ENCODE data around the gene IQGAP2.
A peak's percentile ranks its signal among the peaks of the same experiment; 100 is the strongest.

The IQGAP2 gene

DNA sequence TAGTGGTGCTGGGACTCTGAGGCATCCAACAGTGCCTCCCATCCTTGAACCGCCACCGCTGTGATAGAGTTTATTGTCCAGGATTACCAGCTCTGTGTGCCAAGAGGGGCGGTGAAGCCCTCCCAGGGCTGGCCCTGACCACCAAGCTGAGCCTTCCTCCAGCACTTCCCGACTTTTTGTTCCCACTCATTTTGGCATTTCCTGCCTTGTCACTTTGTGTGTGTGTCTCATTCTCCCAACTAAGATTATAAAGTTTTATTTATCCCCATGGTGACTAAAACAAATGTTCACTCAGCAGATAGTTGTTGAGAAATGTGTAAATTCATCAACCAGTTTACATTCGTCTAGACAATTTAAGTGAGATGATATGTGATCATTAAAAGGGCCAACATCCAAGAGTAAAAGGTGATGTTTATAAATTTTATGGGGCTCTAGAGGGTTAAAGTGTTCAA, 315.3 kb downstream of the IQGAP2 start:
- TF ChIP-seq CSRNP3 (CRISPR knock-in tag; IDR thresholded peaks at IDR 0.05) (no peak), ESRRG (CRISPR knock-in tag; IDR thresholded peaks at IDR 0.05) (no peak), TCF4 (CRISPR knock-in tag; IDR thresholded peaks at IDR 0.05; ENCODE audit: borderline replicate concordance) (no peak), ZNF8 (CRISPR knock-in tag; IDR thresholded peaks at IDR 0.05) (no peak), BACH2 (CRISPR knock-in tag; IDR thresholded peaks at IDR 0.05; ENCODE audit: borderline replicate concordance) (no peak), ZC3H10 (CRISPR knock-in tag; IDR thresholded peaks at IDR 0.05) (no peak), CSDC2 (CRISPR knock-in tag; IDR thresholded peaks at IDR 0.05) (no peak), TOX (CRISPR knock-in tag; IDR thresholded peaks at IDR 0.05; ENCODE audit: borderline replicate concordance) (no peak), OSR1 (CRISPR knock-in tag; IDR thresholded peaks at IDR 0.05) (no peak), ZFP3 (CRISPR knock-in tag; IDR thresholded peaks at IDR 0.05) (no peak), ISL1 (CRISPR knock-in tag; IDR thresholded peaks at IDR 0.05) (no peak), ZNF70 (CRISPR knock-in tag; IDR thresholded peaks at IDR 0.05) (no peak)
- TF ChIP-seq, protein P1, sequence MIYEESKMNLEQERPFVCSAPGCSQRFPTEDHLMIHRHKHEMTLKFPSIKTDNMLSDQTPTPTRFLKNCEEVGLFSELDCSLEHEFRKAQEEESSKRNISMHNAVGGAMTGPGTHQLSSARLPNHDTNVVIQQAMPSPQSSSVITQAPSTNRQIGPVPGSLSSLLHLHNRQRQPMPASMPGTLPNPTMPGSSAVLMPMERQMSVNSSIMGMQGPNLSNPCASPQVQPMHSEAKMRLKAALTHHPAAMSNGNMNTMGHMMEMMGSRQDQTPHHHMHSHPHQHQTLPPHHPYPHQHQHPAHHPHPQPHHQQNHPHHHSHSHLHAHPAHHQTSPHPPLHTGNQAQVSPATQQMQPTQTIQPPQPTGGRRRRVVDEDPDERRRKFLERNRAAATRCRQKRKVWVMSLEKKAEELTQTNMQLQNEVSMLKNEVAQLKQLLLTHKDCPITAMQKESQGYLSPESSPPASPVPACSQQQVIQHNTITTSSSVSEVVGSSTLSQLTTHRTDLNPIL (CRISPR knock-in tag; IDR thresholded peaks at IDR 0.05; ENCODE audit: low read depth): no peak
- TF ChIP-seq, protein P2, sequence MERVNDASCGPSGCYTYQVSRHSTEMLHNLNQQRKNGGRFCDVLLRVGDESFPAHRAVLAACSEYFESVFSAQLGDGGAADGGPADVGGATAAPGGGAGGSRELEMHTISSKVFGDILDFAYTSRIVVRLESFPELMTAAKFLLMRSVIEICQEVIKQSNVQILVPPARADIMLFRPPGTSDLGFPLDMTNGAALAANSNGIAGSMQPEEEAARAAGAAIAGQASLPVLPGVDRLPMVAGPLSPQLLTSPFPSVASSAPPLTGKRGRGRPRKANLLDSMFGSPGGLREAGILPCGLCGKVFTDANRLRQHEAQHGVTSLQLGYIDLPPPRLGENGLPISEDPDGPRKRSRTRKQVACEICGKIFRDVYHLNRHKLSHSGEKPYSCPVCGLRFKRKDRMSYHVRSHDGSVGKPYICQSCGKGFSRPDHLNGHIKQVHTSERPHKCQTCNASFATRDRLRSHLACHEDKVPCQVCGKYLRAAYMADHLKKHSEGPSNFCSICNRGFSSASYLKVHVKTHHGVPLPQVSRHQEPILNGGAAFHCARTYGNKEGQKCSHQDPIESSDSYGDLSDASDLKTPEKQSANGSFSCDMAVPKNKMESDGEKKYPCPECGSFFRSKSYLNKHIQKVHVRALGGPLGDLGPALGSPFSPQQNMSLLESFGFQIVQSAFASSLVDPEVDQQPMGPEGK (CRISPR knock-in tag; IDR thresholded peaks at IDR 0.05; ENCODE audit: borderline replicate concordance): no peak
- no peak; the same call in 2 of the 3 replicates for ATAC-seq

- peak; percentile 36 for ATAC-seq
- TF ChIP-seq ESRRG (CRISPR knock-in tag; IDR thresholded peaks at IDR 0.05): no peak
- no peak for TF ChIP-seq ZFP3 (CRISPR knock-in tag; IDR thresholded peaks at IDR 0.05)
- TF ChIP-seq POU6F1 (CRISPR knock-in tag; IDR thresholded peaks at IDR 0.05; ENCODE audit: borderline replicate concordance, low read depth): no peak
- 0 out of 2 replicates have a peak, but pooled peaks have one; percentile 13 for TF ChIP-seq CSDC2 (CRISPR knock-in tag; IDR thresholded peaks at IDR 0.05)
Measured at GRCh38 chr5:76718880-76719279, 315.8 kb downstream of the IQGAP2 start.

GRCh38 chr5:76720988-76721569, 318.0 kb downstream of the IQGAP2 start:
- TF ChIP-seq ZNF565 (CRISPR knock-in tag; conservative IDR thresholded peaks at IDR 0.05; ENCODE audit: low read depth) (no peak), ZNF70 (CRISPR knock-in tag; IDR thresholded peaks at IDR 0.05) (no peak), TSHZ2 (CRISPR knock-in tag; IDR thresholded peaks at IDR 0.05) (no peak), ZFP30 (CRISPR knock-in tag; IDR thresholded peaks at IDR 0.05) (no peak), TOX (CRISPR knock-in tag; IDR thresholded peaks at IDR 0.05; ENCODE audit: borderline replicate concordance) (no peak), GLIS3 (CRISPR knock-in tag; IDR thresholded peaks at IDR 0.05) (no peak), TCF4 (CRISPR knock-in tag; IDR thresholded peaks at IDR 0.05; ENCODE audit: borderline replicate concordance) (no peak), SNAI2 (CRISPR knock-in tag; IDR thresholded peaks at IDR 0.05) (no peak), OSR1 (CRISPR knock-in tag; IDR thresholded peaks at IDR 0.05) (no peak), RARB (CRISPR knock-in tag; IDR thresholded peaks at IDR 0.05) (no peak), ESRRG (CRISPR knock-in tag; IDR thresholded peaks at IDR 0.05) (no peak), ARNTL (CRISPR knock-in tag; IDR thresholded peaks at IDR 0.05; ENCODE audit: borderline replicate concordance, low read depth) (no peak)
- ATAC-seq: no peak

Data from SK-N-SH treated with all-trans-retinoic acid at 6 μM for 48 hours (cell line).